RWPE2 (cell line): ENCODE data around the gene PIM3.
"Not testable (repeated sequence)": the region's sequence is repeated elsewhere in the genome, so short reads cannot be mapped to it uniquely, and the experiment has no call there.

Source experiments
- ATAC-seq: fragments of 200-7000 bp; cut with Tn5 transposase; 3 replicates; pipeline ENCODE4 v1.9.1; 2021; ENCODE audit warnings: low read depth
- DNase-seq: peaks from one replicate; pipeline ENCODE4 v3.0.0-alpha.2; 2020; ENCODE audit warnings: low spot score
- H3K27ac ChIP-seq: fragments of 450-650 bp; 2 replicates; pipeline ENCODE4 v1.5.1; 2017; ENCODE audit warnings: mild to moderate bottlenecking; ENCODE audit not compliant: poor library complexity, severe bottlenecking
- H3K27me3 ChIP-seq: fragments of 250-450 bp; sonication (Bioruptor Pico); 2 replicates; pipeline ENCODE4 v1.5.1; 2021; ENCODE audit warnings: mild to moderate bottlenecking, moderate library complexity; ENCODE audit not compliant: insufficient read depth, poor library complexity, severe bottlenecking
- H3K36me3 ChIP-seq: fragments of 250-450 bp; sonication (Bioruptor Pico); 2 replicates; pipeline ENCODE4 v1.5.1; 2020; ENCODE audit warnings: low read depth, mild to moderate bottlenecking, moderate library complexity
- H3K4me1 ChIP-seq: fragments of 250-450 bp; sonication (Bioruptor Pico); 2 replicates; pipeline ENCODE4 v1.5.1; 2021; ENCODE audit warnings: mild to moderate bottlenecking, moderate library complexity; ENCODE audit not compliant: insufficient read depth, poor library complexity, severe bottlenecking
- H3K4me3 ChIP-seq: fragments of 250-450 bp; sonication (Bioruptor Pico); 2 replicates; pipeline ENCODE4 v1.5.1; 2021; ENCODE audit warnings: mild to moderate bottlenecking, moderate library complexity; ENCODE audit not compliant: severe bottlenecking
- H3K9me3 ChIP-seq: fragments of 250-450 bp; sonication (Bioruptor Pico); 2 replicates; pipeline ENCODE4 v1.5.1; 2021; ENCODE audit warnings: mild to moderate bottlenecking, moderate library complexity; ENCODE audit not compliant: severe bottlenecking
- TF ChIP-seq, protein P1 (sequence below): fragments of 450-650 bp; IDR thresholded peaks from one replicate; pipeline ENCODE4 v1.5.1; 2017; ENCODE audit warnings: mild to moderate bottlenecking, moderate library complexity; ENCODE audit not compliant: poor library complexity, severe bottlenecking

The PIM3 gene

DNA sequence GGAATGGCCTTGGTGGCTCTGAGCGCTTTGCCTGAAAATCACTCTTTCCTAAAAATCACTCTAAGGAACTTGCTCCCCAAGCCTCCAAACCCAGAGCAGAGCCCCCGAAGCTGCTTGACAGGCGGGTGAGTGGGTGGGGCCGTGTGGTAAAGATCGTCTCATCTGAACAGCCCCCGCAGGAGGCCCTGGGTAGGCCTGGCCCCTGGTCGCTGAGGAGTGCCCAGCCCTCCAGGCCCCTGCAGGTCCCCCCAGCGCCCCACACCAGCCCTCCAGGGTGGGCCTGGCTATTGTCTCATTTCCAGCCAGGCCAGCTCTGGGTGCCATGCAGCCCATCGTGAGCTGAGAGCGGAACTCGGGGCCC lies 17.2 kb upstream of the PIM3 start:
- no peaks in the 10 kb centered on the region for H3K9me3 ChIP-seq
- ATAC-seq (no peak), DNase-seq (no peak)
- H3K27me3 ChIP-seq, result no peaks in the 10 kb centered on the region
- peaks cover 9% of the 10 kb centered on the region for H3K4me1 ChIP-seq
- TF ChIP-seq, protein P1, sequence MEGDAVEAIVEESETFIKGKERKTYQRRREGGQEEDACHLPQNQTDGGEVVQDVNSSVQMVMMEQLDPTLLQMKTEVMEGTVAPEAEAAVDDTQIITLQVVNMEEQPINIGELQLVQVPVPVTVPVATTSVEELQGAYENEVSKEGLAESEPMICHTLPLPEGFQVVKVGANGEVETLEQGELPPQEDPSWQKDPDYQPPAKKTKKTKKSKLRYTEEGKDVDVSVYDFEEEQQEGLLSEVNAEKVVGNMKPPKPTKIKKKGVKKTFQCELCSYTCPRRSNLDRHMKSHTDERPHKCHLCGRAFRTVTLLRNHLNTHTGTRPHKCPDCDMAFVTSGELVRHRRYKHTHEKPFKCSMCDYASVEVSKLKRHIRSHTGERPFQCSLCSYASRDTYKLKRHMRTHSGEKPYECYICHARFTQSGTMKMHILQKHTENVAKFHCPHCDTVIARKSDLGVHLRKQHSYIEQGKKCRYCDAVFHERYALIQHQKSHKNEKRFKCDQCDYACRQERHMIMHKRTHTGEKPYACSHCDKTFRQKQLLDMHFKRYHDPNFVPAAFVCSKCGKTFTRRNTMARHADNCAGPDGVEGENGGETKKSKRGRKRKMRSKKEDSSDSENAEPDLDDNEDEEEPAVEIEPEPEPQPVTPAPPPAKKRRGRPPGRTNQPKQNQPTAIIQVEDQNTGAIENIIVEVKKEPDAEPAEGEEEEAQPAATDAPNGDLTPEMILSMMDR, result no peak
- H3K27ac ChIP-seq, result no peak overlapping the region
- H3K36me3 ChIP-seq, result no peaks in the 10 kb centered on the region
- H3K4me3 ChIP-seq, result no peak overlapping the region

DNA sequence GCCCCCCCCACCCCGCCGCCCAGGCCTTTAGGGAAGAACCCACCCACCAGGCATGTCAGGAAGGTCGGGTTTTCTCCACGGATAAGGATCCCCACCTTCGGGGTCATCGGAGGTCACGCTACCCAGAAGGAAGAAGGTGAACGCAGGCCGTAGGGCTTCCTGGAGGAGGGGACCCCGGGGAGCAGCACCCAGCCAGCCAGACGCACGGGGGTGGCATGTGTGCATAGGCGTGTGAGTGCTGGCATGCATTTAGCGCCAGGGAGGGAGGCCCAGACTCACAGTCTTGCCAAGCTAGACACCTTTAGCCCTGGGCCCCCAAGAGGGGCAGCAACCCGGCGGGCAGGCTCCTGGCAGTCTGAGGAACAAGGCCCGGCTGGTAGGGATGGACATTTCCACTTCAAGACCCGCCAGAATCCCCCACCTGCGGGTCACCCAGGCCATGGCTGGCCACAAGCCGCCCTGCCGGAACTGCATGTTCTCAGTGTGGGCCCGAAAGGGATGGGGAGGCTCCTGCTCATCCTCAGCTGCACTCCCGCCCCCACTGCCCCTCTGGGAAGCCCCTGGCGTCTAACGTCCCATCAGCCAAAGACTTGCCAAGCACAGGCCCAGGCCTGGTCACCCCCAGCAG lies 16.7 kb upstream of the PIM3 start:
- H3K9me3 ChIP-seq, result no peaks in the 10 kb centered on the region
- no peak for ATAC-seq
- H3K4me3 ChIP-seq, result no peak overlapping the region
- peaks cover 14% of the 10 kb centered on the region for H3K4me1 ChIP-seq
- H3K27me3 ChIP-seq, result no peaks in the 10 kb centered on the region
- TF ChIP-seq, protein P1, result no peak
- no peaks in the 10 kb centered on the region for H3K36me3 ChIP-seq
- no peak for DNase-seq
- no peak overlapping the region for H3K27ac ChIP-seq

DNA sequence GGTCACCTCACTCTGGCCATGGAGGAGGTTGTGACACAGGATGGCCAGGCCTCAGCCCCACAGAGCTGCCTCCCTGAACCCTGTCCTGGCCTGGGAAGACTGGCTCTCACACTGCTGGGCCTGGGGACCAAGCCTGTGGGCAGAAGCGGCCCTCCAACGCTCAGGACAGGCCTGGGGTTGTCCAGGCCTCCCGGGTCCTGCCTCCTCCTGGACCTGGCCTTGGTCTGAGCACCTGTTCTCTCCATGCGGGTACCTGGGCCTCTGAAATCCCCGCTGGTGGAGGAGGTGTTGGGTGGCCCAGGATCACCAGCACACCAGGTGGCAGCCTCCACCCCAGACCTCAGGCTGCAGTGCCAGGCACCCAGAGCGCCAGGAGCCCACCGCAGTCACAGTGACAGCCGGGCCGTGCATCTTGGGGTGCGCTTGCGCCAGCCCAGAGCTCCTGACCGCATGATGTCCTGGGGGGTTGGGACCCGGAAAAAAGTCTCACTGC lies 16.1 kb upstream of the PIM3 start:
- TF ChIP-seq, protein P1, result no peak
- no peak for DNase-seq
- peaks cover 20% of the 10 kb centered on the region for H3K4me1 ChIP-seq
- no peak; the same call in 2 of the 3 replicates for ATAC-seq
- no peak overlapping the region for H3K27ac ChIP-seq
- no peaks in the 10 kb centered on the region for H3K27me3 ChIP-seq
- H3K9me3 ChIP-seq, result no peaks in the 10 kb centered on the region
- H3K4me3 ChIP-seq, result no peak overlapping the region
- no peaks in the 10 kb centered on the region for H3K36me3 ChIP-seq

DNA sequence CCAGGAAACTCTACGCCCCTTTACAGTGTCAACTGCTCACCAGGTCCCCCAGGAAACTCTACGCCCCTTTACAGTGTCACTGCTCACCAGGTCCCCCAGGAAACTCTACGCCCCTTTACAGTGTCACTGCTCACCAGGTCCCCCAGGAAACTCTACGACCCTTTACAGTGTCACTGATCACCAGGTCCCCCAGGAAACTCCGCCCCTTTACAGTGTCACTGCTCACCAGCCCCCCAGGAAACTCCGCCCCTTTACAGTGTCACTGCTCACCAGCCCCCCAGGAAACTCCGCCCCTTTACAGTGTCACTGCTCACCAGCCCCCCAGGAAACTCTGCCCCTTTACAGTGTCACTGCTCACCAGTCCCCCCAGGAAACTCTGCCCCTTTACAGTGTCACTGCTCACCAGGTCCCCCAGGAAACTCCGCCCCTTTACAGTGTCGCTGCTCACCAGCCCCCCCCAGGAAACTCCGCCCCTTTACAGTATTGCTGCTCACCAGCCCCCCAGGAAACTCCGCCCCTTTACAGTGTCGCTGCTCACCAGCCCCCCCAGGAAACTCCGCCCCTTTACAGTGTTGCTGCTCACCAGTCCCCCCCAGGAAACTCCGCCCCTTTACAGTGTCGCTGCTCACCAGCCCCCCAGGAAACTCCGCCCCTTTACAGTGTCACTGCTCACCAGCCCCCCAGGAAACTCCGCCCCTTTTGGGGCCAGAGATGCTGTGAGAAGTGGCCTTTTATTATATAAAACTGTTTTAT lies 15.4 kb upstream of the PIM3 start:
- peak overlapping the region; percentile 19 for H3K27ac ChIP-seq
- not testable (repeated sequence) for H3K4me3 ChIP-seq, ATAC-seq, H3K9me3 ChIP-seq, H3K27me3 ChIP-seq, DNase-seq, H3K36me3 ChIP-seq
- peaks cover 25% of the 10 kb centered on the region for H3K4me1 ChIP-seq

DNA sequence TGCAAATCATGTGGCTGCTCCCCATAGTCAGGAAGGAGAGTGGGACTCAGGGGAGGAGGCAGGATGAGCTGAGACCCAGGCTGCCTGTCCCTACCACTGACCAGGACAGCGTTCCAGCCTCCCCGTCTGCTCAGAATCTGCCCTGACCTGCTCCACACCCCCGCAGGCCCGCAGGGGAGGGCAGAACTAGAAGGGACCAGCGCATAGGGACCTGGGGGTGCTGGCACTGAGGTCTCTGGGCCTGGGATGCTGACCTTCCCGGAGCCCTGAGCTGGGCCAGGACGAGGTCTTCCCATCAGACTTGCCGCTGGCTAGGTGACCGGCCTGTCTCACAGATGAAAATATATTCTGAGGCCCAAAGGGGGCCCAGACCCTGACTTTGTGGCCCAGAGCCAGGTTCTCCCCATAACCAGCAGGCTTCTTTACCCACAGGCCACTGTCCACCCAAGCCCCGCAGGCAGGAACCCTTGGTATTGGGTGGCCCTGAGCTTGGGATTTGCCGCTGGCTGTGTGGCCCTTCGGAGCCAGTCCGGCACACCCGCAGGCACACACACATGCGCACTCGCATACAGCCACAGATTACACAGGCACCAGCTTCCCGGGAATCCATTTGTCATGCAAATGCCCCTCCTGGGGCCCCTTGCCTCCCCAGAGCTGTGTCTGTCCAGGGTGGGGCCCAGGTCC lies 13.8 kb upstream of the PIM3 start:
- peaks cover 36% of the 10 kb centered on the region for H3K4me1 ChIP-seq
- ATAC-seq, result no peak

More for the DNA sequence above, 13.8 kb upstream of the PIM3 start:
- DNase-seq, result no peak
- H3K27me3 ChIP-seq, result no peaks in the 10 kb centered on the region
- H3K4me3 ChIP-seq, result no peak overlapping the region
- H3K27ac ChIP-seq, result peak overlapping the region; percentile 19
- no peaks in the 10 kb centered on the region for H3K9me3 ChIP-seq
- TF ChIP-seq, protein P1, result no peak
- H3K36me3 ChIP-seq, result no peaks in the 10 kb centered on the region
